HEK293 (cell line): Measurements from ENCODE around the gene PITPNM1.

Experiments
- CTCF ChIA-PET: fragments of 350-600 bp; formaldehyde crosslinking; extraction: SDS; loops from one replicate; lab custom pipeline; 2021; ENCODE audit warnings: antibody characterized with exemption; lab: Yijun Ruan, JAX
- POLR2A ChIA-PET: fragments of 300-600 bp; formaldehyde crosslinking; extraction: SDS; loops from one replicate; lab custom pipeline; 2020; ENCODE audit warnings: antibody characterized with exemption, inconsistent platforms; lab: Yijun Ruan, JAX
- H3K27ac ChIP-seq: fragments of 200-500 bp; sonication (Bioruptor generic); 2 replicates; pipeline ENCODE4 v1.5.1; 2014; ENCODE audit warnings: low read depth, low read length, control low read depth, inconsistent platforms; ENCODE audit errors: extremely low read depth
- H3K36me3 ChIP-seq, 2 experiments: fragments of 200-500 bp in 1 of 2; sonication (Bioruptor generic) in 1 of 2; 1 replicate in 1 of 2; 2 replicates in 1 of 2; pipeline ENCODE4 v1.5.1; 2014 to 2017; ENCODE audit warnings: inconsistent platforms in 2 of 2, low read length in 2 of 2; ENCODE audit not compliant: control insufficient read depth in 2 of 2, insufficient read depth in 1 of 2
- H3K4me1 ChIP-seq: fragments of 200-500 bp; sonication (Bioruptor generic); 2 replicates; pipeline ENCODE4 v1.5.1; 2014; ENCODE audit warnings: mild to moderate bottlenecking, low read length, inconsistent platforms; ENCODE audit not compliant: control insufficient read depth, insufficient read depth
- H3K4me3 ChIP-seq: 2 replicates; pipeline ENCODE4 v1.5.1; 2011; ENCODE audit warnings: low read depth, mild to moderate bottlenecking, control low read depth, low read length, moderate library complexity
- H3K9me3 ChIP-seq: fragments of 200-500 bp; sonication (Bioruptor generic); 2 replicates; pipeline ENCODE4 v1.5.1; 2014; ENCODE audit warnings: low read depth, low read length, inconsistent platforms; ENCODE audit not compliant: control insufficient read depth, insufficient read depth
- KLF17 ChIP-seq: fragments of 450-650 bp; formaldehyde crosslinking; IDR thresholded peaks from 2 replicates; pipeline ENCODE4 v1.5.1; 2016; ENCODE audit warnings: missing biosample characterization, missing genetic modification characterization
- PATZ1 ChIP-seq: fragments of 450-650 bp; formaldehyde crosslinking; IDR thresholded peaks from 2 replicates; pipeline ENCODE4 v1.5.1; 2016; ENCODE audit warnings: missing biosample characterization, missing genetic modification characterization
- SP3 ChIP-seq: fragments of 450-650 bp; formaldehyde crosslinking; IDR thresholded peaks from 2 replicates; pipeline ENCODE4 v1.5.1; 2016; ENCODE audit warnings: missing biosample characterization, missing genetic modification characterization
- TCF7L2 ChIP-seq: IDR thresholded peaks from 2 replicates; pipeline ENCODE4 v1.6.1; 2011; ENCODE audit warnings: low read depth, mild to moderate bottlenecking, inconsistent platforms, low read length, moderate library complexity, borderline replicate concordance
- ZBTB11 ChIP-seq: fragments of 450-650 bp; formaldehyde crosslinking; conservative IDR thresholded peaks from 2 replicates; pipeline ENCODE4 v1.5.1; 2016; ENCODE audit warnings: low read depth, missing biosample characterization, missing genetic modification characterization
- ZBTB48 ChIP-seq: fragments of 450-650 bp; formaldehyde crosslinking; IDR thresholded peaks from 2 replicates; pipeline ENCODE4 v1.5.1; 2016; ENCODE audit warnings: missing biosample characterization, missing genetic modification characterization
- ZBTB8A ChIP-seq: fragments of 450-650 bp; formaldehyde crosslinking; IDR thresholded peaks from 2 replicates; pipeline ENCODE4 v1.5.1; 2016; ENCODE audit warnings: missing biosample characterization, missing genetic modification characterization
- ZEB2 ChIP-seq: fragments of 450-650 bp; formaldehyde crosslinking; IDR thresholded peaks from 2 replicates; pipeline ENCODE4 v1.5.1; 2016; ENCODE audit warnings: missing biosample characterization, missing genetic modification characterization
- ZIC2 ChIP-seq: fragments of 450-650 bp; formaldehyde crosslinking; IDR thresholded peaks from 2 replicates; pipeline ENCODE4 v1.5.1; 2016; ENCODE audit warnings: missing biosample characterization, missing genetic modification characterization
- ZNF223 ChIP-seq: fragments of 450-650 bp; formaldehyde crosslinking; IDR thresholded peaks from 2 replicates; pipeline ENCODE4 v1.5.1; 2016; ENCODE audit warnings: missing biosample characterization, missing genetic modification characterization
- ZNF324 ChIP-seq: fragments of 450-650 bp; formaldehyde crosslinking; IDR thresholded peaks from 2 replicates; pipeline ENCODE4 v1.5.1; 2016; ENCODE audit warnings: missing biosample characterization, missing genetic modification characterization
- ZNF426 ChIP-seq: fragments of 450-650 bp; formaldehyde crosslinking; IDR thresholded peaks from 2 replicates; pipeline ENCODE4 v1.5.1; 2017; ENCODE audit warnings: missing biosample characterization, missing genetic modification characterization, mild to moderate bottlenecking, inconsistent platforms, moderate library complexity
- ZNF518A ChIP-seq: fragments of 450-650 bp; formaldehyde crosslinking; conservative IDR thresholded peaks from 2 replicates; pipeline ENCODE4 v1.5.1; 2016; ENCODE audit warnings: low read depth, missing biosample characterization, missing genetic modification characterization
- ZNF529 ChIP-seq: fragments of 450-650 bp; formaldehyde crosslinking; IDR thresholded peaks from 2 replicates; pipeline ENCODE4 v1.5.1; 2017; ENCODE audit warnings: missing genetic modification characterization, missing biosample characterization; ENCODE audit not compliant: insufficient replicate concordance
- ZNF585B ChIP-seq: fragments of 450-650 bp; formaldehyde crosslinking; IDR thresholded peaks from 2 replicates; pipeline ENCODE4 v1.5.1; 2016; ENCODE audit warnings: missing biosample characterization, missing genetic modification characterization
- ZNF629 ChIP-seq: fragments of 450-650 bp; formaldehyde crosslinking; IDR thresholded peaks from 2 replicates; pipeline ENCODE4 v1.5.1; 2017; ENCODE audit warnings: missing biosample characterization, missing genetic modification characterization
- ZNF639 ChIP-seq: fragments of 450-650 bp; formaldehyde crosslinking; IDR thresholded peaks from 2 replicates; pipeline ENCODE4 v1.5.1; 2016; ENCODE audit warnings: missing biosample characterization, missing genetic modification characterization
- ZNF701 ChIP-seq: fragments of 450-650 bp; formaldehyde crosslinking; IDR thresholded peaks from 2 replicates; pipeline ENCODE4 v1.5.1; 2016; ENCODE audit warnings: missing biosample characterization, missing genetic modification characterization
- ZNF830 ChIP-seq: fragments of 450-650 bp; IDR thresholded peaks from 2 replicates; pipeline ENCODE4 v1.5.0; 2018; ENCODE audit warnings: missing biosample characterization, missing genetic modification characterization, low read depth, mild to moderate bottlenecking, moderate library complexity

PITPNM1 gene

GRCh38 chr11:67504005-67504949 is 886 bp downstream of the PITPNM1 start:
- H3K36me3 ChIP-seq = peaks cover 0 to 42% of the 10 kb centered on the region in 2 experiments; a peak in 1 of 3 replicates
- H3K4me1 ChIP-seq = no peaks in the 10 kb centered on the region
- H3K9me3 ChIP-seq = no peaks in the 10 kb centered on the region
- POLR2A ChIA-PET = interaction anchor here (1.0 to 2.2 kb wide), 3 partner anchors 21 to 103 kb away, joined by 3 to 12 read pairs (median 4); partner anchors contain the start of genes AIP, PPP1CA and TMEM134
- peak overlapping the region; percentile 57; the same call in 1 of the 2 replicates for H3K27ac ChIP-seq
- peak overlapping the region; percentile 61 for H3K4me3 ChIP-seq
- CTCF ChIA-PET = interaction anchor here (0.6 to 1.3 kb wide), 4 partner anchors 12 to 152 kb away, joined by 3 to 4 read pairs (median 3); partner anchors contain the start of gene GSTP1
- 0 out of 2 replicates have a peak, but pooled peaks have one; percentile 8 for TF ChIP-seq ZNF585B (tag by site-specific recombination)
- TF ChIP-seq ZNF639 (tag by site-specific recombination) = 0 out of 2 replicates have a peak, but pooled peaks have one; percentile 21
- TF ChIP-seq ZNF529 = no peak
- no peak for TF ChIP-seq ZNF426
- no peak for TF ChIP-seq ZNF324
- TF ChIP-seq ZNF830 = no peak
- peak; percentile 51; the same call in 1 of the 2 replicates for TF ChIP-seq PATZ1 (tag by site-specific recombination)
- peak; percentile 58 for TF ChIP-seq KLF17 (tag by site-specific recombination)
- TF ChIP-seq ZNF629 (tag by site-specific recombination) = peak; percentile 37; the same call in 1 of the 2 replicates
- TF ChIP-seq ZBTB11 (tag by site-specific recombination) = 0 out of 2 replicates have a peak, but pooled peaks have one; percentile 25
- TF ChIP-seq ZNF701 (tag by site-specific recombination) = no peak
- peak; percentile 85; the same call in 1 of the 2 replicates for TF ChIP-seq ZIC2 (tag by site-specific recombination)
- TF ChIP-seq ZEB2 = peak; percentile 61; the same call in 1 of the 2 replicates
- peak; percentile 76 for TF ChIP-seq SP3
- TF ChIP-seq ZNF518A (tag by site-specific recombination) = no peak
- peak; percentile 72; the same call in 1 of the 2 replicates for TF ChIP-seq ZBTB48 (tag by site-specific recombination)
- no peak for TF ChIP-seq TCF7L2
- TF ChIP-seq ZNF223 (tag by site-specific recombination) = no peak
- TF ChIP-seq ZBTB8A (tag by site-specific recombination) = peak; percentile 89
